ENCODE data around the gene IFNAR2. TPM values are rescaled to one million over a fixed set of nuclear protein-coding genes. Genes with fewer than 3 reads are reported as not detected.

IFNAR2 gene
- total RNA-seq, 2 experiments from 2014 or later, result 22.1 to 93.5 TPM

- DNase-seq (ENCODE audit: low spot score), result peak; percentile 94
- intact Hi-C loops (cut with micrococcal nuclease; ENCODE audit: unreplicated experiment), result loop anchor here (1.0 to 10.0 kb wide), 8 partner anchors 109 to 545 kb away; no protein-coding TSS in a partner anchor
- H3K4me2 ChIP-seq (ENCODE audit: low read length), result peak overlapping the region; percentile 12
- CTCF ChIA-PET (ENCODE audit: unreplicated experiment), result interaction anchor here (0.6 kb wide), 1 partner anchor 162 kb away, joined by 4 read pairs; no protein-coding TSS in a partner anchor
- H3K79me2 ChIP-seq (ENCODE audit: insufficient read depth, low read depth, low read length), result no peaks in the 10 kb centered on the region
- H4K20me1 ChIP-seq (ENCODE audit: insufficient read depth, low read length), result no peaks in the 10 kb centered on the region
- peak overlapping the region; percentile 68; the same call in 1 of the 2 replicates for H2AFZ ChIP-seq (ENCODE audit: low read length)
- no peaks in the 10 kb centered on the region for H3K9me3 ChIP-seq (ENCODE audit: low read length)
- H3K4me3 ChIP-seq (ENCODE audit: low read depth, low read length, poor library complexity, severe bottlenecking), result no peak overlapping the region
- POLR2A ChIA-PET, result interaction anchor here (0.7 to 1.0 kb wide), 3 partner anchors 34 to 240 kb away, joined by 3 to 4 read pairs (median 4); no protein-coding TSS in a partner anchor
- TF ChIP-seq EZH2phosphoT487 (IDR thresholded peaks at IDR 0.05; ENCODE audit: borderline replicate concordance, low read depth, low read length) (no peak), CTCF (conservative IDR thresholded peaks at IDR 0.05; ENCODE audit: low read length) (peak; percentile 97)
- H3K36me3 ChIP-seq (ENCODE audit: insufficient read depth, low read length), result no peaks in the 10 kb centered on the region
- peak overlapping the region; percentile 45 for H3K27ac ChIP-seq (ENCODE audit: low read depth, low read length, poor library complexity, severe bottlenecking)
- BruUV-seq (replicated peaks), result no TSS peak
- H3K9me2 ChIP-seq (ENCODE audit: insufficient read depth, low read length), result no peaks in the 10 kb centered on the region
- H3K4me1 ChIP-seq (ENCODE audit: insufficient read depth, low read length, poor library complexity, severe bottlenecking), result peaks cover 50% of the 10 kb centered on the region
Measured at GRCh38 chr21:33199516-33200217, 30.1 kb upstream of the IFNAR2 start.

DNA sequence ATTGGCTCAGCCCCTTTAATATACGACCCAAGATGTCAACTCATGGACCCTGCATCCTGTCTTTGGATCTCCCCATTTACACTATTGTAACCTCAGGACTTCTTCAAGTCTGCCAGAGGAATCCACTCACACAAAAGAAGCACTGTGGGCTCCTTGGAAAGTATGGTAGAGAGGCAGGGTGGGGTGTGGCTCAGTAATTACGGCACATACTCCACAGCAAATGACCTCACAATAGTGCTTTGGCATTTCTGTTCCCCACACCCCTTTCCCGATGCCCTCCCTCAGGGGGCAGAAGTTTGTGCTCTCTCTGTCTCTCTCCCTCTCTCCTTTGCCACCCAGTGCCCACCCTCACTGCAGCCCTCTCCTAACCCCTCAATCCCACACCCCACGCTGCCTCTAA, 27.8 kb upstream of the IFNAR2 start:
- no peaks in the 10 kb centered on the region for H3K9me2 ChIP-seq (ENCODE audit: insufficient read depth, low read length)
- ChIA-PET POLR2A (no interaction called here), CTCF (ENCODE audit: unreplicated experiment) (interaction anchor here (0.6 kb wide), 1 partner anchor 63 kb away, joined by 4 read pairs; no protein-coding TSS in a partner anchor)
- H4K20me1 ChIP-seq (ENCODE audit: insufficient read depth, low read length), result no peaks in the 10 kb centered on the region
- no peak overlapping the region for H2AFZ ChIP-seq (ENCODE audit: low read length)
- no peaks in the 10 kb centered on the region for H3K79me2 ChIP-seq (ENCODE audit: insufficient read depth, low read depth, low read length)
- H3K9me3 ChIP-seq (ENCODE audit: low read length), result no peaks in the 10 kb centered on the region
- no peak for DNase-seq (ENCODE audit: low spot score)
- intact Hi-C loops (cut with micrococcal nuclease; ENCODE audit: unreplicated experiment), result loop anchor here (2.0 kb wide), 2 partner anchors 107 to 159 kb away; no protein-coding TSS in a partner anchor
- H3K4me3 ChIP-seq (ENCODE audit: low read depth, low read length, poor library complexity, severe bottlenecking), result no peak overlapping the region
- no TSS peak for BruUV-seq (replicated peaks)
- peaks cover 67% of the 10 kb centered on the region for H3K4me1 ChIP-seq (ENCODE audit: insufficient read depth, low read length, poor library complexity, severe bottlenecking)
- H3K36me3 ChIP-seq (ENCODE audit: insufficient read depth, low read length), result no peaks in the 10 kb centered on the region
- H3K4me2 ChIP-seq (ENCODE audit: low read length), result no peak overlapping the region
- TF ChIP-seq CTCF (conservative IDR thresholded peaks at IDR 0.05; ENCODE audit: low read length) (no peak), EZH2phosphoT487 (IDR thresholded peaks at IDR 0.05; ENCODE audit: borderline replicate concordance, low read depth, low read length) (no peak)
- no peak overlapping the region for H3K27ac ChIP-seq (ENCODE audit: low read depth, low read length, poor library complexity, severe bottlenecking)

Measured in OCI-LY7 (cell line).